ENCODE results near the gene NCR3LG1. TPM values are rescaled to one million over a fixed set of nuclear protein-coding genes. Genes with fewer than 3 reads are reported as not detected.

The NCR3LG1 gene
- total RNA-seq, 2 experiments from 2014 or later: 7.7 to 23.0 TPM

GRCh38 chr11:17397311-17398002, 45.9 kb downstream of the NCR3LG1 start:
- no peaks in the 10 kb centered on the region for H3K9me3 ChIP-seq (ENCODE audit: low read length)
- no peak overlapping the region for H3K4me3 ChIP-seq (ENCODE audit: low read depth, low read length, poor library complexity, severe bottlenecking)
- no peaks in the 10 kb centered on the region for H3K79me2 ChIP-seq (ENCODE audit: insufficient read depth, low read depth, low read length)
- H4K20me1 ChIP-seq (ENCODE audit: insufficient read depth, low read length): no peaks in the 10 kb centered on the region
- ChIA-PET CTCF (ENCODE audit: unreplicated experiment) (interaction anchor here (0.5 to 0.6 kb wide), 2 partner anchors 38 to 96 kb away, joined by 3 to 5 read pairs; no protein-coding TSS in a partner anchor), POLR2A (no interaction called here)
- no peak overlapping the region for H3K27ac ChIP-seq (ENCODE audit: low read depth, low read length, poor library complexity, severe bottlenecking)
- no peaks in the 10 kb centered on the region for H3K36me3 ChIP-seq (ENCODE audit: insufficient read depth, low read length)
- intact Hi-C loops (cut with micrococcal nuclease; ENCODE audit: unreplicated experiment): no loop called here
- H3K4me2 ChIP-seq (ENCODE audit: low read length): no peak overlapping the region
- no peak for DNase-seq (ENCODE audit: low spot score)
- peaks cover 35% of the 10 kb centered on the region for H3K4me1 ChIP-seq (ENCODE audit: insufficient read depth, low read length, poor library complexity, severe bottlenecking)
- no peaks in the 10 kb centered on the region for H3K9me2 ChIP-seq (ENCODE audit: insufficient read depth, low read length)
- TF ChIP-seq EZH2phosphoT487 (IDR thresholded peaks at IDR 0.05; ENCODE audit: borderline replicate concordance, low read depth, low read length) (no peak), CTCF (conservative IDR thresholded peaks at IDR 0.05; ENCODE audit: low read length) (no peak)
- BruUV-seq (replicated peaks): no TSS peak
- no peak overlapping the region for H2AFZ ChIP-seq (ENCODE audit: low read length)

- no peak for DNase-seq (ENCODE audit: low spot score)
- Histone ChIP-seq H3K9me2 (ENCODE audit: insufficient read depth, low read length) (no peaks in the 10 kb centered on the region), H3K4me3 (ENCODE audit: low read depth, low read length, poor library complexity, severe bottlenecking) (no peak overlapping the region), H3K9me3 (ENCODE audit: low read length) (no peaks in the 10 kb centered on the region), H2AFZ (ENCODE audit: low read length) (no peak overlapping the region), H3K36me3 (ENCODE audit: insufficient read depth, low read length) (no peaks in the 10 kb centered on the region), H3K4me1 (ENCODE audit: insufficient read depth, low read length, poor library complexity, severe bottlenecking) (peaks cover 28% of the 10 kb centered on the region), H4K20me1 (ENCODE audit: insufficient read depth, low read length) (no peaks in the 10 kb centered on the region), H3K79me2 (ENCODE audit: insufficient read depth, low read depth, low read length) (no peaks in the 10 kb centered on the region), H3K4me2 (ENCODE audit: low read length) (no peak overlapping the region), H3K27ac (ENCODE audit: low read depth, low read length, poor library complexity, severe bottlenecking) (no peak overlapping the region)
- POLR2A ChIA-PET: interaction anchor here (0.6 to 2.5 kb wide), 3 partner anchors 7 to 1156 kb away, joined by 3 to 10 read pairs (median 4); no protein-coding TSS in a partner anchor
- TF ChIP-seq CTCF (conservative IDR thresholded peaks at IDR 0.05; ENCODE audit: low read length): no peak
- no peak for TF ChIP-seq EZH2phosphoT487 (IDR thresholded peaks at IDR 0.05; ENCODE audit: borderline replicate concordance, low read depth, low read length)
- BruUV-seq (replicated peaks): no TSS peak
- intact Hi-C loops (cut with micrococcal nuclease; ENCODE audit: unreplicated experiment): no loop called here
- CTCF ChIA-PET (ENCODE audit: unreplicated experiment): no interaction called here
Observed at GRCh38 chr11:17399236-17399635, 47.6 kb downstream of the NCR3LG1 start.
